ENCODE measurements around the gene SPACA7. TPM values are rescaled to one million over a fixed set of nuclear protein-coding genes. Genes with fewer than 3 reads are reported as not detected.

SPACA7 gene
- total and polyA plus RNA-seq, 2 of the 13 experiments (the other 11 are each of a cell fraction or from before 2014, with no cell fraction given) = not detected

- H2AFZ ChIP-seq (ENCODE audit: low read length) = no peak overlapping the region
Measured at GRCh38 chr13:112446867-112447266, 70.7 kb downstream of the SPACA7 start.

More at GRCh38 chr13:112446867-112447266, 70.7 kb downstream of the SPACA7 start:
- in situ Hi-C loops (cut with HindIII; ENCODE audit: extremely low pct_ligation_motif_present, low pct_unique_long_range_greater_than_20kb) = loop anchor here (25.0 kb wide), 1 partner anchor 235 kb away; no protein-coding TSS in a partner anchor
- Histone ChIP-seq H3K4me3 (replicated peaks in 1 of 3; ENCODE audit: insufficient read depth in 1 of 3, low read depth in 2 of 3, low read length in 3 of 3) (no peak overlapping the region), H3K36me3 (replicated peaks in 1 of 2; ENCODE audit: control insufficient read depth in 1 of 2, insufficient read depth in 2 of 2, low read length in 2 of 2) (no peaks in the 10 kb centered on the region), H4K20me1 (ENCODE audit: insufficient read depth, low read length) (no peaks in the 10 kb centered on the region), H3K4me2 (ENCODE audit: low read depth, low read length) (no peak overlapping the region), H3K27ac (ENCODE audit: extremely low read length, insufficient read depth, low read length) (no peak overlapping the region), H3K4me1 (ENCODE audit: insufficient read depth, low read length) (no peaks in the 10 kb centered on the region), H3K9ac (ENCODE audit: insufficient read depth, low read depth, low read length) (no peak overlapping the region), H3K79me2 (ENCODE audit: insufficient read depth, low read length) (no peaks in the 10 kb centered on the region), H3K9me3 (ENCODE audit: low read length) (no peaks in the 10 kb centered on the region), H3K27me3 (ENCODE audit: control insufficient read depth in 1 of 2, insufficient read depth in 2 of 2, low read length in 2 of 2) (peaks cover 12 to 88% of the 10 kb centered on the region in 2 experiments)
- BruUV-seq (replicated peaks) = no TSS peak
- intact Hi-C loops (cut with micrococcal nuclease; ENCODE audit: unreplicated experiment) = no loop called here
- TF ChIP-seq BCLAF1 (IDR thresholded peaks at IDR 0.05) = no peak
- no peak for TF ChIP-seq ZNF136 (CRISPR knock-in tag; IDR thresholded peaks at IDR 0.05; ENCODE audit: low read depth)
- no peak for TF ChIP-seq SOX6 (IDR thresholded peaks at IDR 0.05)
- TF ChIP-seq SOX6 (CRISPR knock-in tag; IDR thresholded peaks at IDR 0.05) = no peak
- no peak for TF ChIP-seq HNRNPL (IDR thresholded peaks at IDR 0.05; ENCODE audit: low read depth, low read length)
- no peak for TF ChIP-seq ZZZ3 (CRISPR knock-in tag; IDR thresholded peaks at IDR 0.05; ENCODE audit: borderline replicate concordance)
- TF ChIP-seq MBD4 (IDR thresholded peaks at IDR 0.05; ENCODE audit: borderline replicate concordance, low read length) = no peak
- no peak for TF ChIP-seq SRSF4 (IDR thresholded peaks at IDR 0.05; ENCODE audit: low read depth, low read length, poor library complexity, severe bottlenecking)
- TF ChIP-seq GLI4 (CRISPR knock-in tag; IDR thresholded peaks at IDR 0.05; ENCODE audit: borderline replicate concordance) = no peak
- no peak for TF ChIP-seq ZNF292 (CRISPR knock-in tag; IDR thresholded peaks at IDR 0.05; ENCODE audit: borderline replicate concordance, low read depth)
- TF ChIP-seq CBX2 (IDR thresholded peaks at IDR 0.05; ENCODE audit: low read depth, low read length) = no peak
- TF ChIP-seq CBX2 (CRISPR knock-in tag; IDR thresholded peaks at IDR 0.05; ENCODE audit: low read depth) = no peak
- TF ChIP-seq ARNT (IDR thresholded peaks at IDR 0.05) = no peak
- TF ChIP-seq TFAP4 (IDR thresholded peaks at IDR 0.05; ENCODE audit: borderline replicate concordance, low read depth) = no peak
- ATAC-seq (no peak), DNase-seq (ENCODE audit: low spot score) (no peak), FAIRE-seq (no peak)
- ChIA-PET POLR2A (no interaction called here), CTCF (ENCODE audit: low intra/inter-chr PET ratio, low total read pairs) (no interaction called here)
- WGBS (ENCODE audit: low lambda C conversion rate) = 25% methylated on average over 8 of the region's 14 CpGs

All from HepG2 (cell line).